Muscle of arm (tissue), 12 donors: ENCODE measurements around the gene FBRSL1. TPM values are rescaled to one million over a fixed set of nuclear protein-coding genes. Genes with fewer than 3 reads are reported as not detected.
A peak's percentile ranks its signal among the peaks of the same experiment; 100 is the strongest.

Source experiments
- DNase-seq: peaks from one replicate; pipeline ENCODE4 v3.0.0-alpha.2; 2013
- polyA plus RNA-seq, 12 donors: library from polyadenylated mRNA; unstranded; fragments of 120-200 nt; gene quantifications; one replicate each; pipeline ENCODE4 v1.2.1, GENCODE V29; 2013; ENCODE audit not compliant: insufficient read length in 12 of 12

Gene FBRSL1
- polyA plus RNA-seq, 12 donors: 30.7 to 124 (median 35.5) TPM; not detected in 1

DNA sequence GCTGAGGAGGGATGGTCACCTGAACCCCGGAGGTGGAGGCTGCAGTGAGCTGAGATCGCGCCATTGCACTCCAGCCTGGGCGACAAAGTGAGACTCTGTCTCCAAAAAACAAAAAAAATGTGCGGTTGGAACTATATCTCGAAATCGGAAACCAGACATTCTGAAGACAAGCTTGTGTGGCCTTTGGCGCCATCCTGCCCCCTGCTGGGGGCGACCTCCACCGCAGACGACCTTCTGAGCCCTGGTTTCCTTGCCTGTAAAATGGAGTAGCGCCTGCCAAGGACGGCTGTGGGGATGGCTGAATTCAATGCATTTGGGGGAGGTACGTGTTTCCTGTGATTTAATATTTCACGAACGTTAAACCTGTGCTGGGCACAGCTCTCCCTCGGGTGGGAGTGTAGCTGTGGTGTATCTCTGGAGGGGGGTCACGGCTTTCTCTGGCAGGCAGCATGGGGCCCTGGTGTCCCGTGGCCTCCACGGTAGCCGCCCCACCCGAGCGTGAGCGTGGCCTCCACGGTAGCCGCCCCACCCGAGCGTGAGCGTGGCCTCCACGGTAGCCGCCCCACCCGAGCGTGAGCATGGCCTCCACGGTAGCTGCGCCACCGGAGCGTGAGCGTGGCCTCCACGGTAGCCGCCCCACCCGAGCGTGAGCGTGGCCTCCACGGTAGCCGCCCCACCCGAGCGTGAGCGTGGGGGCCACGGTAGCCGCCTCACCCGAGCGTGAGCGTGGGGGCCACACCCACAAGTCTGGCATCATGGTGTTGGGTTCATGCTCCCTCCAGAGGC is 65.1 kb downstream of the FBRSL1 start:
- DNase-seq: no peak

- no peak for DNase-seq
These were observed 65.7 kb downstream of the FBRSL1 start for GRCh38 chr12:132555686-132556085.

- no peak for DNase-seq
These were observed 66.3 kb downstream of the FBRSL1 start for GRCh38 chr12:132556216-132556615.

- no peak for DNase-seq
These were observed 66.8 kb downstream of the FBRSL1 start for GRCh38 chr12:132556801-132557200.

GRCh38 chr12:132557291-132558015 is 67.5 kb downstream of the FBRSL1 start:
- DNase-seq: no peak

GRCh38 chr12:132558042-132558856 is 68.3 kb downstream of the FBRSL1 start:
- no peak for DNase-seq

GRCh38 chr12:132558861-132559623 is 69.1 kb downstream of the FBRSL1 start:
- DNase-seq: no peak

- DNase-seq: no peak
These were observed 69.9 kb downstream of the FBRSL1 start for GRCh38 chr12:132559652-132560363.

- DNase-seq: no peak
These were observed 70.3 kb downstream of the FBRSL1 start for GRCh38 chr12:132560364-132560613.

DNA sequence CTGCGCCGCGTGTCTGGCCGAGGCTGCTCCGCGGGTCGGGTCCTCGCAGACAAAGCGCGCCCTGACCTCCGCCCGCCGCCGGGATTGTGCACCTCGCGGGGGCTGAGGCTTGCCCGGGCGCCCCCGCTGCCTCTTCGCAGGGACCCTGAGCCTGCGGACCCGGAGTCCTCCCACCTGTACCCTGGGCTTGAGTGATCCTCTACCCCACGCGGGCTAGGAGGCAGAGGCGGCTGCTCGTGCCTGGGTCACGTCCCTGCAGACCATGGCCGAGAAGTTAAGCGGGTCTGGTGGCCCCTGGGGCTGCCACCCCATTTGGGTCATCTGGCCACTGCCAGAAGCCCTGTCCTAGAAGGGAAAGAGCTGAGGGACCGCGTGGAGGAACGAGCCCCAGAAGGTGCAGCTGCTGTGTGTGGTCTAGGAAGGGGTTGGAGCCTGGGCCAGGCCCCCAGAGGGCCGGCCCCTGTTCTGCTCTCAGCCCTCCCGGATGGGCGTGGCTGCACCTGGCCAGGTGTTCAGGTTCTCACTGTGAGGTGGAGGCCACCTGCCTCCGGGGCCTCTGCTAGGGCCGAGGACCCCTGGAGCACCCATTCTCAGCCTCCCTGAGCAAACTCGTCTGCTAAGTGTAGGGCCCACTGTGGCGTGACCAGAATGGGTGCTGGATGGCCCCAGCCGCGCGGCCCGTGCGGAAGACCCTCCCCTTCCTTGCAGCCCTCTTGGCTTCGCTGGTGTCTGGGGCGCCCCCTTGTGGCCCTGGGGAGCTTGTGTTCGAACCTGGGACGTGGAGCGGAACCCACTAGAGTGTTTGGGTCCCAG is 70.9 kb downstream of the FBRSL1 start:
- DNase-seq: peak; percentile 51

Other genes with a start within 250 kb of the FBRSL1 start
- gene GALNT9, start 160.6 kb upstream of the FBRSL1 start, polyA plus RNA-seq: 10 to 100 TPM in 1 of 12 donors, 1 to 10 TPM in 6, under 1 TPM in 3, not detected in 2; 0.75 to 10.6 (median 1.6) TPM
- gene LRCOL1, start 120.4 kb downstream of the FBRSL1 start, polyA plus RNA-seq: under 1 TPM in 7 of 12 donors, not detected in 5; 0.24 to 0.52 (median 0.42) TPM
- gene P2RX2, start 128.6 kb downstream of the FBRSL1 start, polyA plus RNA-seq: under 1 TPM in 1 of 12 donors, not detected in 11; 0.87 TPM
- gene POLE, start 197.2 kb downstream of the FBRSL1 start, polyA plus RNA-seq: 10 to 100 TPM in 11 of 12 donors, not detected in 1; 20.6 to 61.5 (median 27.2) TPM
- 10 to 100 TPM in 11 of 12 donors, not detected in 1; 12.6 to 26.6 (median 17.2) TPM for gene PXMP2, start 197.4 kb downstream of the FBRSL1 start, polyA plus RNA-seq
- gene PGAM5, start 220.7 kb downstream of the FBRSL1 start, polyA plus RNA-seq: 10 to 100 TPM in 11 of 12 donors, not detected in 1; 15.7 to 21.5 (median 18.9) TPM